PC-9 (cell line): Measurements from ENCODE around the gene TBX10. TPM values are rescaled to one million over a fixed set of nuclear protein-coding genes. Genes with fewer than 3 reads are reported as not detected.
"Not testable (repeated sequence)": the region's sequence is repeated elsewhere in the genome, so short reads cannot be mapped to it uniquely, and the experiment has no call there.

Source experiments
- BruUV-seq: library from RNA; stranded (reverse); fragments of 400-500 nt; replicated peaks from 2 replicates; lab custom pipeline; 2021; lab: Mats Ljungman, UMichigan
- CTCF ChIA-PET: fragments of 300-600 bp; sonication (Branson Sonifier 250); formaldehyde crosslinking; loops from one replicate; lab custom pipeline; 2022; ENCODE audit warnings: antibody characterized with exemption; lab: Charles Lee
- POLR2A ChIA-PET: fragments of 300-600 bp; sonication (Branson Sonifier 250); formaldehyde crosslinking; loops from one replicate; lab custom pipeline; 2022; ENCODE audit warnings: antibody characterized with exemption; ENCODE audit not compliant: unreplicated experiment; lab: Charles Lee
- DNase-seq, 2 experiments: peaks; one replicate each; pipeline versions ENCODE4 v3.0.0 to v3.0.0-alpha.2; 2015 to 2022; ENCODE audit warnings: mixed read lengths in 1 of 2
- H2AFZ ChIP-seq: fragments of 200-600 bp; sonication (generic); 2 replicates; pipeline ENCODE4 v1.8.1; 2017; ENCODE audit warnings: antibody characterized with exemption
- H3F3A ChIP-seq: fragments of 200-600 bp; sonication (generic); 2 replicates; pipeline ENCODE4 v1.8.1; 2017; ENCODE audit warnings: antibody characterized with exemption, mild to moderate bottlenecking, low read depth; ENCODE audit not compliant: insufficient read depth
- H3K27ac ChIP-seq: fragments of 200-600 bp; sonication (generic); 2 replicates; pipeline ENCODE4 v1.6.1; 2016; ENCODE audit warnings: mixed run types
- H3K27me3 ChIP-seq: fragments of 200-600 bp; sonication (generic); 2 replicates; pipeline ENCODE4 v1.6.1; 2016; ENCODE audit warnings: low read depth, mixed run types; ENCODE audit not compliant: insufficient read depth
- H3K36me3 ChIP-seq: fragments of 200-600 bp; sonication (generic); 2 replicates; pipeline ENCODE4 v1.6.1; 2016; ENCODE audit warnings: low read depth, mixed run types
- H3K4me1 ChIP-seq: fragments of 200-600 bp; sonication (generic); replicated peaks from 2 replicates; pipeline ENCODE4 v1.6.1; 2016; ENCODE audit warnings: mixed run types; ENCODE audit not compliant: insufficient read depth
- H3K4me2 ChIP-seq: fragments of 200-600 bp; sonication (generic); 2 replicates; pipeline ENCODE4 v1.6.1; 2017; ENCODE audit warnings: mixed run types
- H3K4me3 ChIP-seq: fragments of 200-600 bp; sonication (generic); 2 replicates; pipeline ENCODE4 v1.6.1; 2016; ENCODE audit warnings: mixed run types
- H3K79me2 ChIP-seq: fragments of 200-600 bp; sonication (generic); 2 replicates; pipeline ENCODE4 v1.6.1; 2017; ENCODE audit warnings: low read depth, mixed run types
- H3K9me2 ChIP-seq: fragments of 200-600 bp; sonication (generic); 2 replicates; pipeline ENCODE4 v1.8.1; 2017; ENCODE audit warnings: mild to moderate bottlenecking; ENCODE audit not compliant: insufficient read depth
- H3K9me3 ChIP-seq: fragments of 200-600 bp; sonication (generic); 2 replicates; pipeline ENCODE4 v1.8.1; 2016; ENCODE audit warnings: low read depth; ENCODE audit not compliant: insufficient read depth
- H4K20me1 ChIP-seq: fragments of 200-600 bp; sonication (generic); 2 replicates; pipeline ENCODE4 v1.8.1; 2017; ENCODE audit not compliant: insufficient read depth
- EZH2 ChIP-seq: fragments of 200-600 bp; sonication (generic); IDR thresholded peaks from 2 replicates; pipeline ENCODE4 v1.8.0; 2017; ENCODE audit warnings: antibody characterized with exemption, low read depth
- intact Hi-C: fragments of 100-400 bp; cut with micrococcal nuclease; formaldehyde crosslinking; loops from one replicate; pipeline ENCODE4 v1.10.0; 2022; ENCODE audit not compliant: unreplicated experiment
- total RNA-seq: library from RNA; stranded (reverse); gene quantifications from 2 replicates; pipeline ENCODE4 v1.2.3, GENCODE V29; 2021
- TF ChIP-seq, protein P1 (sequence below): fragments of 200-600 bp; sonication (generic); conservative IDR thresholded peaks from 2 replicates; pipeline ENCODE4 v1.6.1; 2017; ENCODE audit warnings: mixed run types, antibody characterized with exemption, mild to moderate bottlenecking, moderate library complexity

Gene TBX10
- total RNA-seq, 1 experiment from 2014 or later, result not detected

DNA sequence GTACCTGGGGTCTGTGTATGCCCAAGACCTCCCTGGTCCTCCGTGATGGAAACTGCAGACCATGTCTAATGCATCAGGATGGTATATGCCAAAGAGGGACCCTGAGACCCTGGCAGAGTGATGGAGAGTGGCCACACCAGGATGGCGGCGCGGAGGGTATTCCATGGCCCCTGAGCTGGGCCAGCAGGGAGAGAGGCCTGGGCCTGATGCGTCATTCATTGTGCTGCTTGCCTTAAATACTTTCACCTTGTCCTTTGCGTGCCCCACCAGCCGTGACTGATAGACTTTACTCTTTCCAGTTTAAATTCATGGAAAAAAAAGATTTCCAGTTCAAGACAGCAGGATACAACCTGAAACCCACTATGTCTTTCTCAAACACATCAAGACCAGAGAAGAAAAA lies 38.5 kb downstream of the TBX10 start:
- no peaks in the 10 kb centered on the region for H3F3A ChIP-seq
- no peaks in the 10 kb centered on the region for H3K36me3 ChIP-seq
- no peak overlapping the region for H3K4me2 ChIP-seq
- DNase-seq, result no peak
- no TSS peak for BruUV-seq
- intact Hi-C loops, result no loop called here
- CTCF ChIA-PET, result no interaction called here
- POLR2A ChIA-PET, result no interaction called here
- no peak for TF ChIP-seq EZH2
- TF ChIP-seq, protein P1, sequence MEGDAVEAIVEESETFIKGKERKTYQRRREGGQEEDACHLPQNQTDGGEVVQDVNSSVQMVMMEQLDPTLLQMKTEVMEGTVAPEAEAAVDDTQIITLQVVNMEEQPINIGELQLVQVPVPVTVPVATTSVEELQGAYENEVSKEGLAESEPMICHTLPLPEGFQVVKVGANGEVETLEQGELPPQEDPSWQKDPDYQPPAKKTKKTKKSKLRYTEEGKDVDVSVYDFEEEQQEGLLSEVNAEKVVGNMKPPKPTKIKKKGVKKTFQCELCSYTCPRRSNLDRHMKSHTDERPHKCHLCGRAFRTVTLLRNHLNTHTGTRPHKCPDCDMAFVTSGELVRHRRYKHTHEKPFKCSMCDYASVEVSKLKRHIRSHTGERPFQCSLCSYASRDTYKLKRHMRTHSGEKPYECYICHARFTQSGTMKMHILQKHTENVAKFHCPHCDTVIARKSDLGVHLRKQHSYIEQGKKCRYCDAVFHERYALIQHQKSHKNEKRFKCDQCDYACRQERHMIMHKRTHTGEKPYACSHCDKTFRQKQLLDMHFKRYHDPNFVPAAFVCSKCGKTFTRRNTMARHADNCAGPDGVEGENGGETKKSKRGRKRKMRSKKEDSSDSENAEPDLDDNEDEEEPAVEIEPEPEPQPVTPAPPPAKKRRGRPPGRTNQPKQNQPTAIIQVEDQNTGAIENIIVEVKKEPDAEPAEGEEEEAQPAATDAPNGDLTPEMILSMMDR, result no peak
- no peaks in the 10 kb centered on the region for H3K9me2 ChIP-seq
- no peaks in the 10 kb centered on the region for H3K79me2 ChIP-seq
- no peaks in the 10 kb centered on the region for H4K20me1 ChIP-seq
- peaks cover 3% of the 10 kb centered on the region; the same call in 1 of the 2 replicates for H3K4me1 ChIP-seq
- H3K9me3 ChIP-seq, result peaks cover 4% of the 10 kb centered on the region; the same call in 1 of the 2 replicates
- H3K4me3 ChIP-seq, result no peak overlapping the region
- H3K27me3 ChIP-seq, result peaks cover 4% of the 10 kb centered on the region; the same call in 1 of the 2 replicates
- no peak overlapping the region for H3K27ac ChIP-seq
- H2AFZ ChIP-seq, result no peak overlapping the region

DNA sequence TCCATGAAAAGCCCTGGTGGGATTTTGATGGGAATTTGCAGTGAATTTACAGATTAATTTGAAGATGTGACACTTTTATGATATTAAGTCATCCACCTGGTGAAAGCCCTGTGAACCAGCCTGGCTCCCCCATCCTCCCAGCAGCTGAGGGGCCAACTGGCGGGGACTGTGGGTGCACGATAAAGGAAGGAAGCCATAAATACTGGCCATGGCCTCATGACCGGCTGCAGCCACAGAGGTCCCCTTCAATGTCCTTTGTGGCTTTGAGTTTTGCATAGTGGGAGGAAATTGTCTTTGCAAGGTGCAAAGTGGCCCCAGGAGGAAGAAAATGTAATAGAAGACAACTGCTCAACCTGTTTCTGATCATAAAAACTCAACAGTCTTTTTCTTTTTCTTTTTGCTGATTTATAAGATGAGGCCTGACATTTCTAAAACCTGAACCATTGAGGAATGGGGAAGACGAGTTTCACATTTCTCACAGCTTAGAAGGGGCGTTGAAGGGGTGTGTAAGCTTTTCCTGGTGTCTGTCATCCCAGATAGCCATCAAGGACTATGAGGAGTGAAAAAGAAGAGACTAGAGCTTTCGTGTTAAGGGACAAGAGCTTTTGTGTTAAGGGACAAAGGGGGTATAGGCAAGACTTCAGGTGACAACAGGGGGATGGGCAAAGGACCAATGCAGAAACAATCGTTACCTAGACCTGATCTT lies 39.1 kb downstream of the TBX10 start:
- CTCF ChIA-PET, result no interaction called here
- intact Hi-C loops, result no loop called here
- no TSS peak for BruUV-seq
- Histone ChIP-seq H3K27ac (no peak overlapping the region), H3K4me1 (no peaks in the 10 kb centered on the region), H4K20me1 (no peaks in the 10 kb centered on the region), H3F3A (no peaks in the 10 kb centered on the region), H2AFZ (no peak overlapping the region), H3K27me3 (peaks cover 4% of the 10 kb centered on the region; the same call in 1 of the 2 replicates), H3K79me2 (no peaks in the 10 kb centered on the region), H3K4me2 (no peak overlapping the region), H3K9me2 (no peaks in the 10 kb centered on the region), H3K36me3 (no peaks in the 10 kb centered on the region), H3K9me3 (peaks cover 4% of the 10 kb centered on the region; the same call in 1 of the 2 replicates), H3K4me3 (no peak overlapping the region)
- no peak for TF ChIP-seq EZH2
- TF ChIP-seq, protein P1, result no peak
- no peak for DNase-seq
- POLR2A ChIA-PET, result no interaction called here

DNA sequence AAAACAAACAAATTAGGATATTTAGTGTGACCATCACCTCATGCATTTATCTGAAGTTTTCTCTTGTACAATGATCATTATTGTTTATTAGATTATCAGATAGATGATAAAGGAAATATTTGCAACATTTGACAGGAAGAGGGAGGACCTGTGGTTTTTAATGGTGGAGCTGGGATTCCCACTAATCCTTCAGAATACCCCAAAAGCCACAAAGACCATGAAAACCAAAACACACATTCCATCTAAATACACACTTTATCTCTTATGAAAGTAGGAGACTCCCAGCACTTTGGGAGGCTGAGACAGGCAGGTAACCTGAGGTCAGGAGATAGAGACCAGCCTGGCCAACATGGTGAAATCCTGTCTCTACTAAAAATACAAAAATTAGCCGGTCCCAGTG lies 40.4 kb downstream of the TBX10 start:
- peaks cover 4% of the 10 kb centered on the region; the same call in 1 of the 2 replicates for H3K27me3 ChIP-seq
- H3K79me2 ChIP-seq, result no peaks in the 10 kb centered on the region
- no peak overlapping the region for H3K4me2 ChIP-seq
- H4K20me1 ChIP-seq, result no peaks in the 10 kb centered on the region
- TF ChIP-seq EZH2, result no peak
- TF ChIP-seq, protein P1, result no peak
- H3K9me2 ChIP-seq, result no peaks in the 10 kb centered on the region
- intact Hi-C loops, result no loop called here
- BruUV-seq, result no TSS peak
- no peak overlapping the region for H3K27ac ChIP-seq
- peaks cover 4% of the 10 kb centered on the region; the same call in 1 of the 2 replicates for H3K9me3 ChIP-seq
- H3K4me1 ChIP-seq, result no peaks in the 10 kb centered on the region
- H3K4me3 ChIP-seq, result no peak overlapping the region
- DNase-seq, result no peak
- H3K36me3 ChIP-seq, result no peaks in the 10 kb centered on the region
- ChIA-PET CTCF (no interaction called here), POLR2A (no interaction called here)
- H3F3A ChIP-seq, result no peaks in the 10 kb centered on the region
- H2AFZ ChIP-seq, result no peak overlapping the region

DNA sequence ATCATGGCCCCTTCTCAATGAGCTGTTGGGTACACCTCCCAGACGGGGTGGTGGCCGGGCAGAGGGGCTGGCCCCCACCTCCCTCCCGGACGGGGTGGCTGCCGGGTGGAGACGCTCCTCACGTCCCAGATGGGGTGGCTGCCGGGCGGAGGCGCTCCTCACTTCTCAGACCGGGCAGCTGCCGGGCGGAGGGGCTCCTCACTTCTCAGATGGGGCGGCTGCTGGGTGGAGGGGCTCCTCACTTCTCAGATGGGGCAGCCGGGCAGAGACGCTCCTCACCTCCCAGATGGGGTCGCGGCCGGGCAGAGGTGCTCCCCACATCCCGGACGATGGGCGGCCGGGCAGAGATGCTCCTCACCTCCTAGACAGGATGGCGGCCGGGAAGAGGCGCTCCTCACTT lies 41.6 kb downstream of the TBX10 start:
- H3K36me3 ChIP-seq, H3F3A ChIP-seq, H3K79me2 ChIP-seq, H4K20me1 ChIP-seq, H2AFZ ChIP-seq, POLR2A ChIA-PET, H3K4me1 ChIP-seq, BruUV-seq, H3K9me3 ChIP-seq, DNase-seq, intact Hi-C loops, H3K27me3 ChIP-seq, H3K9me2 ChIP-seq, CTCF ChIA-PET, H3K4me3 ChIP-seq, H3K4me2 ChIP-seq, H3K27ac ChIP-seq: not testable (repeated sequence)

DNA sequence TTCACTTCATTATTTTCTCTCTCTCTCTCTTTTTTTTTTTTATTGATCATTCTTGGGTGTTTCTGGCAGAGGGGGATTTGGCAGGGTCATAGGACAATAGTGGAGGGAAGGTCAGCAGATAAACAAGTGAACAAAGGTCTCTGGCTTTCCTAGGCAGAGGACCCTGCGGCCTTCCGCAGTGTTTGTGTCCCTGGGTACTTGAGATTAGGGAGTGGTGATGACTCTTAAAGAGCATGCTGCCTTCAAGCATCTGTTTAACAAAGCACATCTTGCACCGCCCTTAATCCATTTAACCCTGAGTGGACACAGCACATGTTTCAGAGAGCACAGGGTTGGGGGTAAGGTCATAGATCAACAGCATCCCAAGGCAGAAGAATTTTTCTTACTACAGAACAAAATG lies 42.1 kb downstream of the TBX10 start:
- H3K27ac ChIP-seq, H2AFZ ChIP-seq, BruUV-seq, DNase-seq, H3K4me2 ChIP-seq, H3F3A ChIP-seq, H3K4me3 ChIP-seq, intact Hi-C loops, POLR2A ChIA-PET, H3K36me3 ChIP-seq, CTCF ChIA-PET, H3K79me2 ChIP-seq, H3K9me2 ChIP-seq, H4K20me1 ChIP-seq, H3K4me1 ChIP-seq, H3K9me3 ChIP-seq, H3K27me3 ChIP-seq: not testable (repeated sequence)
